ENCODE results near the gene UMODL1.
"Not testable (repeated sequence)": the region's sequence is repeated elsewhere in the genome, so short reads cannot be mapped to it uniquely, and the experiment has no call there.

UMODL1 gene

GRCh38 chr21:42067531-42068255, 3.4 kb upstream of the UMODL1 start:
- H3K4me1 ChIP-seq (ENCODE audit: control insufficient read depth in 1 of 2, insufficient read depth in 2 of 2, low read length in 2 of 2): peaks cover 16 to 25% of the 10 kb centered on the region in 2 donors
- H3K27me3 ChIP-seq (ENCODE audit: control insufficient read depth in 1 of 2, insufficient read depth in 2 of 2, low read length in 2 of 2): no peaks in the 10 kb centered on the region
- H3K36me3 ChIP-seq (ENCODE audit: control insufficient read depth in 1 of 2, insufficient read depth in 2 of 2, low read length in 2 of 2): no peaks in the 10 kb centered on the region
- no peak overlapping the region for H3K27ac ChIP-seq (ENCODE audit: low read depth, low read length)
- H3K9ac ChIP-seq (ENCODE audit: low read depth in 1 of 2, low read length in 2 of 2): no peak overlapping the region
- H3K9me3 ChIP-seq (ENCODE audit: control insufficient read depth in 1 of 2, low read length in 2 of 2): no peaks in the 10 kb centered on the region
- H3K4me3 ChIP-seq (ENCODE audit: low read depth in 1 of 2, low read length in 2 of 2): no peak overlapping the region

GRCh38 chr21:42068256-42068545, 2.9 kb upstream of the UMODL1 start:
- Histone ChIP-seq H3K9me3 (ENCODE audit: control insufficient read depth in 1 of 2, low read length in 2 of 2) (no peaks in the 10 kb centered on the region), H3K27ac (ENCODE audit: low read depth, low read length) (no peak overlapping the region), H3K9ac (ENCODE audit: low read depth in 1 of 2, low read length in 2 of 2) (no peak overlapping the region), H3K27me3 (ENCODE audit: control insufficient read depth in 1 of 2, insufficient read depth in 2 of 2, low read length in 2 of 2) (no peaks in the 10 kb centered on the region), H3K4me3 (ENCODE audit: low read depth in 1 of 2, low read length in 2 of 2) (no peak overlapping the region), H3K4me1 (ENCODE audit: control insufficient read depth in 1 of 2, insufficient read depth in 2 of 2, low read length in 2 of 2) (peaks cover 11 to 22% of the 10 kb centered on the region in 2 donors), H3K36me3 (ENCODE audit: control insufficient read depth in 1 of 2, insufficient read depth in 2 of 2, low read length in 2 of 2) (no peaks in the 10 kb centered on the region)

GRCh38 chr21:42068592-42068991, 2.5 kb upstream of the UMODL1 start:
- no peak overlapping the region for H3K27ac ChIP-seq (ENCODE audit: low read depth, low read length)
- H3K9me3 ChIP-seq (ENCODE audit: control insufficient read depth in 1 of 2, low read length in 2 of 2): no peaks in the 10 kb centered on the region
- H3K4me1 ChIP-seq (ENCODE audit: control insufficient read depth in 1 of 2, insufficient read depth in 2 of 2, low read length in 2 of 2): peaks cover 7 to 20% of the 10 kb centered on the region in 2 donors
- H3K9ac ChIP-seq (ENCODE audit: low read depth in 1 of 2, low read length in 2 of 2): no peak overlapping the region
- H3K4me3 ChIP-seq (ENCODE audit: low read depth in 1 of 2, low read length in 2 of 2): no peak overlapping the region
- no peaks in the 10 kb centered on the region for H3K36me3 ChIP-seq (ENCODE audit: control insufficient read depth in 1 of 2, insufficient read depth in 2 of 2, low read length in 2 of 2)
- no peaks in the 10 kb centered on the region for H3K27me3 ChIP-seq (ENCODE audit: control insufficient read depth in 1 of 2, insufficient read depth in 2 of 2, low read length in 2 of 2)

- Histone ChIP-seq H3K9me3 (ENCODE audit: control insufficient read depth in 1 of 2, low read length in 2 of 2) (no peaks in the 10 kb centered on the region), H3K27me3 (ENCODE audit: control insufficient read depth in 1 of 2, insufficient read depth in 2 of 2, low read length in 2 of 2) (no peaks in the 10 kb centered on the region), H3K36me3 (ENCODE audit: control insufficient read depth in 1 of 2, insufficient read depth in 2 of 2, low read length in 2 of 2) (no peaks in the 10 kb centered on the region), H3K27ac (ENCODE audit: low read depth, low read length) (no peak overlapping the region), H3K4me1 (ENCODE audit: control insufficient read depth in 1 of 2, insufficient read depth in 2 of 2, low read length in 2 of 2) (peaks cover under 1 to 13% of the 10 kb centered on the region in 2 donors), H3K4me3 (ENCODE audit: low read depth in 1 of 2, low read length in 2 of 2) (no peak overlapping the region), H3K9ac (ENCODE audit: low read depth in 1 of 2, low read length in 2 of 2) (no peak overlapping the region)
Observed at GRCh38 chr21:42069327-42069726, 1.8 kb upstream of the UMODL1 start.

- Histone ChIP-seq H3K36me3 (ENCODE audit: control insufficient read depth in 1 of 2, insufficient read depth in 2 of 2, low read length in 2 of 2) (no peaks in the 10 kb centered on the region), H3K9ac (ENCODE audit: low read depth in 1 of 2, low read length in 2 of 2) (no peak overlapping the region), H3K4me1 (ENCODE audit: control insufficient read depth in 1 of 2, insufficient read depth in 2 of 2, low read length in 2 of 2) (peaks cover 0 to 10% of the 10 kb centered on the region in 2 donors), H3K4me3 (ENCODE audit: low read depth in 1 of 2, low read length in 2 of 2) (no peak overlapping the region), H3K27ac (ENCODE audit: low read depth, low read length) (no peak overlapping the region), H3K27me3 (ENCODE audit: control insufficient read depth in 1 of 2, insufficient read depth in 2 of 2, low read length in 2 of 2) (no peaks in the 10 kb centered on the region), H3K9me3 (ENCODE audit: control insufficient read depth in 1 of 2, low read length in 2 of 2) (no peaks in the 10 kb centered on the region)
Observed at GRCh38 chr21:42069843-42070242, 1.3 kb upstream of the UMODL1 start.

GRCh38 chr21:42073145-42074099, 2.3 kb downstream of the UMODL1 start:
- no peak overlapping the region for H3K4me3 ChIP-seq (ENCODE audit: low read depth in 1 of 2, low read length in 2 of 2)
- H3K27me3 ChIP-seq (ENCODE audit: control insufficient read depth in 1 of 2, insufficient read depth in 2 of 2, low read length in 2 of 2): no peaks in the 10 kb centered on the region
- H3K4me1 ChIP-seq (ENCODE audit: control insufficient read depth in 1 of 2, insufficient read depth in 2 of 2, low read length in 2 of 2): peaks cover 0 to 8% of the 10 kb centered on the region in 2 donors
- H3K9me3 ChIP-seq (ENCODE audit: control insufficient read depth in 1 of 2, low read length in 2 of 2): no peaks in the 10 kb centered on the region
- no peak overlapping the region for H3K9ac ChIP-seq (ENCODE audit: low read depth in 1 of 2, low read length in 2 of 2)
- no peak overlapping the region for H3K27ac ChIP-seq (ENCODE audit: low read depth, low read length)
- no peaks in the 10 kb centered on the region for H3K36me3 ChIP-seq (ENCODE audit: control insufficient read depth in 1 of 2, insufficient read depth in 2 of 2, low read length in 2 of 2)

GRCh38 chr21:42075686-42076471, 4.8 kb downstream of the UMODL1 start:
- no peak overlapping the region for H3K27ac ChIP-seq (ENCODE audit: low read depth, low read length)
- H3K27me3 ChIP-seq (ENCODE audit: control insufficient read depth in 1 of 2, insufficient read depth in 2 of 2, low read length in 2 of 2): no peaks in the 10 kb centered on the region
- no peak overlapping the region for H3K4me3 ChIP-seq (ENCODE audit: low read depth in 1 of 2, low read length in 2 of 2)
- no peaks in the 10 kb centered on the region for H3K9me3 ChIP-seq (ENCODE audit: control insufficient read depth in 1 of 2, low read length in 2 of 2)
- H3K9ac ChIP-seq (ENCODE audit: low read depth in 1 of 2, low read length in 2 of 2): no peak overlapping the region
- H3K36me3 ChIP-seq (ENCODE audit: control insufficient read depth in 1 of 2, insufficient read depth in 2 of 2, low read length in 2 of 2): no peaks in the 10 kb centered on the region
- peaks cover 0 to 14% of the 10 kb centered on the region in 2 donors for H3K4me1 ChIP-seq (ENCODE audit: control insufficient read depth in 1 of 2, insufficient read depth in 2 of 2, low read length in 2 of 2)

- H3K27ac ChIP-seq (ENCODE audit: low read depth, low read length); H3K36me3 ChIP-seq (ENCODE audit: control insufficient read depth in 1 of 2, insufficient read depth in 2 of 2, low read length in 2 of 2); H3K27me3 ChIP-seq (ENCODE audit: control insufficient read depth in 1 of 2, insufficient read depth in 2 of 2, low read length in 2 of 2); H3K4me3 ChIP-seq (ENCODE audit: low read depth in 1 of 2, low read length in 2 of 2); H3K9ac ChIP-seq (ENCODE audit: low read depth in 1 of 2, low read length in 2 of 2); H3K9me3 ChIP-seq (ENCODE audit: control insufficient read depth in 1 of 2, low read length in 2 of 2): not testable (repeated sequence)
- peaks cover 0 to 14% of the 10 kb centered on the region in 2 donors for H3K4me1 ChIP-seq (ENCODE audit: control insufficient read depth in 1 of 2, insufficient read depth in 2 of 2, low read length in 2 of 2)
Observed at GRCh38 chr21:42077685-42078238, 6.6 kb downstream of the UMODL1 start.

GRCh38 chr21:42078247-42079007, 7.3 kb downstream of the UMODL1 start:
- H3K27me3 ChIP-seq (ENCODE audit: control insufficient read depth in 1 of 2, insufficient read depth in 2 of 2, low read length in 2 of 2); H3K9ac ChIP-seq (ENCODE audit: low read depth in 1 of 2, low read length in 2 of 2); H3K4me3 ChIP-seq (ENCODE audit: low read depth in 1 of 2, low read length in 2 of 2); H3K27ac ChIP-seq (ENCODE audit: low read depth, low read length); H3K9me3 ChIP-seq (ENCODE audit: control insufficient read depth in 1 of 2, low read length in 2 of 2); H3K36me3 ChIP-seq (ENCODE audit: control insufficient read depth in 1 of 2, insufficient read depth in 2 of 2, low read length in 2 of 2): not testable (repeated sequence)
- peaks cover 0 to 10% of the 10 kb centered on the region in 2 donors for H3K4me1 ChIP-seq (ENCODE audit: control insufficient read depth in 1 of 2, insufficient read depth in 2 of 2, low read length in 2 of 2)
